Natural killer cell treated with Interleukin-12 subunit alpha and Interleukin-12 subunit beta and Interleukin-15 and Interleukin-18, amount 100 ng/mL, for 72 hours (primary cell): Measurements from ENCODE around the gene GPR137. TPM values are rescaled to one million over a fixed set of nuclear protein-coding genes. Genes with fewer than 3 reads are reported as not detected.
"Not testable (repeated sequence)": the region's sequence is repeated elsewhere in the genome, so short reads cannot be mapped to it uniquely, and the experiment has no call there.

Experiments used
- ATAC-seq, 2 donors: fragments of 150-1000 bp; cut with Tn5 transposase in 1 of 2; sonication (Bioruptor Pico), chemical (Tn5 transposase) in 1 of 2; 2 replicates each; pipeline ENCODE4 v1.10.0; 2021
- DNase-seq: peaks from one replicate; pipeline ENCODE4 v3.0.0; 2022; ENCODE audit warnings: low spot score
- H3K27ac Mint-ChIP-seq, 2 donors: 1 replicate in 1 of 2; 2 replicates in 1 of 2; pipeline ENCODE4 v1.8.0; 2022; ENCODE audit warnings: mixed read lengths in 2 of 2, mild to moderate bottlenecking in 1 of 2, moderate library complexity in 1 of 2
- H3K27me3 Mint-ChIP-seq, 2 donors: 1 replicate in 1 of 2; 2 replicates in 1 of 2; pipeline ENCODE4 v1.8.0; 2022; ENCODE audit warnings: mixed read lengths in 2 of 2
- H3K36me3 Mint-ChIP-seq: one replicate; pipeline ENCODE4 v1.8.0; 2022; ENCODE audit warnings: mixed read lengths
- H3K4me1 Mint-ChIP-seq, 2 donors: 1 replicate in 1 of 2; 2 replicates in 1 of 2; pipeline ENCODE4 v1.8.0; 2022; ENCODE audit warnings: low read depth in 2 of 2, mixed read lengths in 2 of 2, mild to moderate bottlenecking in 1 of 2
- H3K4me3 Mint-ChIP-seq: one replicate; pipeline ENCODE4 v1.8.0; 2022; ENCODE audit warnings: mixed read lengths
- H3K9me3 Mint-ChIP-seq: 2 replicates; pipeline ENCODE4 v1.8.0; 2022; ENCODE audit warnings: mixed read lengths
- total RNA-seq, 2 donors: library from RNA; stranded (reverse); gene quantifications; one replicate each; pipeline ENCODE4 v1.2.3, GENCODE V29; 2022

Gene GPR137
- total RNA-seq, 2 donors from 2014 or later = 40.9 to 62.7 TPM

DNA sequence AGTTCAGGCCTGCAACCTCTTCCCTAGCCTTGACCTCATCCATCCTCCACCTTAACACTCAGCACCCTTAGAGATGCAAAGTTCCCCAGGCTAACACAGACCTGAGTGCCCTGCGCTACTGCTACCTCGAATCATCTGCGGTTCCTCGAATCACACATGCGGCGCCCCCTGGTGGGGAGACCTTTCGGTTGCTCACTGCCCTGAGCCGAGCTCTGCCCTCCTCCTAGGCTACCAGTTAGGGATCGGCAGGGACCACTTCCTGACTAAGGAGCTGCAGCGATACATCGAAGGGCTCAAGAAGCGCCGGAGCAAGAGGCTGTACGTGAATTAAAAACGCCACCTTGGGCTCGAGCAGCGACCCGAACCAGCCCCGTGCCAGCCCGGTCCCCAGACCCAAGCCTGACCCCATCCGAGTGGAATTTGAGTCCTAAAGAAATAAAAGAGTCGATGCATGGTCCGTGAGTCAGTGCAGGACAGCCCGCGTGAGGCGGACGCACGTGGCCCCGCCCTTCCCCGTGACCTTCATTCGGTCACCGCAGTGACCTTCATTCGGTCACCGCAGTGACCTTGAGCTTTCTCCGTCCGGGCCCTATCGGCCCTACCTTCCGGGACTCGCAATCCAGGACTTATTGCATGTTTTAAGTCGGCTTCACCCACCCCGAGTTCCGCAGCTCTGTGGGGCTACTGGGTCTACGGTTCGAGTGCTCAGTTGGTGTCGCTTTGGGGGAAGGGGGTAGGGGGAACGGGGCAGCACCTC is 18.8 kb downstream of the GPR137 start:
- Mint-ChIP-seq H3K9me3 (no peaks in the 10 kb centered on the region), H3K4me1 (peaks cover 27 to 35% of the 10 kb centered on the region in 2 donors), H3K27ac (peak overlapping the region; percentile 88 to 93), H3K27me3 (peaks cover 10 to 14% of the 10 kb centered on the region in 2 donors), H3K4me3 (peak overlapping the region; percentile 96), H3K36me3 (peaks cover 5% of the 10 kb centered on the region)
- peak; percentile 92 for DNase-seq
- ATAC-seq = peak; percentile 46 to 52

DNA sequence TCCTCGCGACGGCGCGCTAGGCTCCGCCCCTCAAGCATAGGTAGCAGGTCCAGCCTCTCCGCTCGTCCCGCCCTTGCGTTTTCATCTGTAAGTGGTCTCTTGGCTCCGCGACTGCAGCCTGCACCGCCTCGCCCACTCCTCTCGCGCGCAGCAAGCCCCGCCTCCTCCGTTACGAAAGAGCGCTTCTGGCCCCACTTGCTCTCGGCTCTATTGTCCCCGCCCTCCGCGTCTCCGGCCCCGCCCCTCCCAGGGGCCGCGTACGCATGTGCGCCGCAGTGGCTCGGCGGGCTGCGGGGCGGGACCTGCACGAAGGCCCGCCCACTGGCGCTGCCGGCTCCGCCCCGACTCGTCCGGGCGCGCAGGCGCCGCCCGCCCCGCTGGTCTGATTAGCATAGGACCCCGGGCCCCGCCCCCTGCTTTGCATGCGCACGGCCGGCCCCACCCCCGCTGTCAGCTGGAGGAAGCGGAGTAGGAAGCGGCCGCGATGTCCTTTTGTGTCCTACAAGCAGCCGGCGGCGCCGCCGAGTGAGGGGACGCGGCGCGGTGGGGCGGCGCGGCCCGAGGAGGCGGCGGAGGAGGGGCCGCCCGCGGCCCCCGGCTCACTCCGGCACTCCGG is 19.5 kb downstream of the GPR137 start, which contains the start of gene ESRRA:
Gene ESRRA, plus strand, starts transcription at position 450 of the 616 bp plus-strand sequence. CDS start 1,656 bp downstream, outside the sequence.
- peak; percentile 89 to 93 for ATAC-seq
- Mint-ChIP-seq H3K27ac (peak within 1 kb of the TSS; percentile 88 to 94), H3K27me3 (peaks cover 7 to 8% of the 10 kb centered on the region in 2 donors), H3K4me1 (peaks cover 23 to 31% of the 10 kb centered on the region in 2 donors), H3K36me3 (peaks cover 5% of the 10 kb centered on the region), H3K4me3 (peak within 1 kb of the TSS; percentile 99), H3K9me3 (no peaks in the 10 kb centered on the region)
- peak; percentile 100 for DNase-seq

DNA sequence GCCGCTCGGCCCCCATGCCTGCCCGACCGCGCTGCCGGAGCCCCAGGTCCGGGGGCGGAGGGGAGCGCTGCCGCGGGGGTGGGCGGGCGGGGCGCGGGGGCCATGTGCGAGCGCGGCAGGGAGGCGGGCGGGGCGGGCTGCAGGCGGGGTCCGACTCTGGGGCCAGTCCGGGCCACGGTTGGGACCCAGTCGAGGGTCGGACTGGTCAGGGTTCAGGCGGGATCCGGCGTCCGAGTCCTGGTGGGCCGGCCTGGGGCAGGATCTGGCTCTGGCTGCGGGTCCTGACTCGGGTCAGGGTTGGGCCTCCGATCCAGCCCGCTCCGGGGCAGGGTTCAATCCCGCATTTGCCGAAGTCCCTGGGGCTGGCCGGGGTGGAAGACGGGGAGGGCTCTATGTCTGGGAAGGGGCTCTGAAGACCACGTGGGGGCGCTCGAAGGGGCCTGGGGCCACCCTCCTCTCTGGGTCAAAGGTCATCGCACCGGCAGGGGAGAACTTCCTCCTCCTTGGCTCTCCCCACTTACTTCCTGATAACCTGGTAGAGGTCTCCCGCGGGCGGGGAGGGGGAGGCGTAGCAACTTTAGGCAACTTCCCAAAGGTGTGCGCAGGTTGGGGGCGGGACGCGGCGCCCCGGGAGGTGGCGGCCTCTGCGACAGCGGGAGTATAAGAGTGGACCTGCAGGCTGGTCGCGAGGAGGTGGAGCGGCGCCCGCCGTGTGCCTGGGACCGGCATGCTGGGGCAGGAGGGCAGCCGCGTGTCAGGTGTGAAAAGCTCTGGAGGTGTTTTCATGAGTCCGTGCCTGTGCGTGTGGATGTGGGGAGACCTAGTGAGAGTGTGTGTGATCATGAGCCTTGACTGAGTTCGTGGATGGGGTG is 20.3 kb downstream of the GPR137 start:
- H3K27ac Mint-ChIP-seq = peak overlapping the region; percentile 84 to 94
- H3K4me3 Mint-ChIP-seq = peak overlapping the region; percentile 99
- peaks cover 20 to 25% of the 10 kb centered on the region in 2 donors for H3K4me1 Mint-ChIP-seq
- H3K27me3 Mint-ChIP-seq = peaks cover under 1 to 1% of the 10 kb centered on the region in 2 donors
- H3K36me3 Mint-ChIP-seq = peaks cover 5% of the 10 kb centered on the region
- DNase-seq (peak; percentile 83), ATAC-seq (peak; percentile 21 to 33)
- H3K9me3 Mint-ChIP-seq = no peaks in the 10 kb centered on the region

- Mint-ChIP-seq H3K9me3 (no peaks in the 10 kb centered on the region), H3K27ac (peak overlapping the region; percentile 84 to 94), H3K4me3 (peak overlapping the region; percentile 99), H3K4me1 (peaks cover 19 to 24% of the 10 kb centered on the region in 2 donors), H3K27me3 (no peaks in the 10 kb centered on the region), H3K36me3 (peaks cover 5% of the 10 kb centered on the region)
- no peak for DNase-seq
- no peak for ATAC-seq
Observed at GRCh38 chr11:64306563-64306875, 20.9 kb downstream of the GPR137 start.

- DNase-seq (no peak), ATAC-seq (no peak)
- peak overlapping the region; percentile 37 for H3K4me3 Mint-ChIP-seq
- peak overlapping the region; percentile 85 to 94 for H3K27ac Mint-ChIP-seq
- H3K36me3 Mint-ChIP-seq = peaks cover 5% of the 10 kb centered on the region
- H3K9me3 Mint-ChIP-seq = no peaks in the 10 kb centered on the region
- peaks cover 19 to 24% of the 10 kb centered on the region in 2 donors for H3K4me1 Mint-ChIP-seq
- H3K27me3 Mint-ChIP-seq = no peaks in the 10 kb centered on the region
Observed at GRCh38 chr11:64306876-64307622, 21.4 kb downstream of the GPR137 start.

DNA sequence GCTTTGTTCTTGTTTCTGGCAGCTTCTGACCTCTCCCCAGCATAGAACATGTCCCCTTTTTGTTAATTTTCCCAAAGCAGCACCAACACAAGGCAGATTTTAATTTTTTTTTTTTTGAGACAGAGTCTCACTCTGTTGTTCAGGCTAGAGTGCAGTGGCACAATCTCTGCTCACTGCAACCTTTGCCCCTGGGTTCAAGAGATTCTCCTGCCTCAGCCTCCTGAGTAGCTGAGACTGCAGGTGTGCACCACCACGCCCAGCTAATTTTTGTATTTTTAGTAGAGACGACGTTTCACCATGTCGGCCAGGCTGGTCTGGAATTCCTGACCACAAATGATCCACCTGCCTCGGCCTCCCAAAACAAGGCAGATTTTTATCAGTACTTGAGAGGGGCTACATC is 22.1 kb downstream of the GPR137 start:
- Mint-ChIP-seq H3K27ac (peak overlapping the region in 1 of 2 donors; percentile 85), H3K4me3 (peak overlapping the region; percentile 37), H3K4me1 (peaks cover 25 to 30% of the 10 kb centered on the region in 2 donors)
- H3K27me3 Mint-ChIP-seq, H3K36me3 Mint-ChIP-seq, ATAC-seq, H3K9me3 Mint-ChIP-seq, DNase-seq: not testable (repeated sequence)

DNA sequence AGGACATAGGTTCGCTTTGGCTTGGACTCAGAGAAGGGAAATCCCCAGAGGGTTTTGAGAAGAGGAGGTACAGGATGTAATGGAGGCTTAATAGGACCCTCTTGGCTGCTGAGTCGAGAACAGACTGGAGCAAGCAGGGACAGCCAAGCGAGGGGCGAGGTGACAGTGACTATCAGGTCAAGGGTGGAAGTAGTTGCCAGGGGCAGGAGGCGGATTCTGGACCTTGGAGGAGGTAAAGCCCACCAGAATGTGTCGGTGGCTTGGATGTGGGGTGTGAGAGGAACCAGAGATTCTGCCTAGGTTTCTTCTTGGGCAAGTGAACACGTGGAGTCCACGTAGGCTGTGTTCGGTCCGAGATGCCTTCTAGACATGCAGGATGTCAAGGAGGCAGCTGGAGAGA is 27.3 kb downstream of the GPR137 start:
- no peak for ATAC-seq

DNA sequence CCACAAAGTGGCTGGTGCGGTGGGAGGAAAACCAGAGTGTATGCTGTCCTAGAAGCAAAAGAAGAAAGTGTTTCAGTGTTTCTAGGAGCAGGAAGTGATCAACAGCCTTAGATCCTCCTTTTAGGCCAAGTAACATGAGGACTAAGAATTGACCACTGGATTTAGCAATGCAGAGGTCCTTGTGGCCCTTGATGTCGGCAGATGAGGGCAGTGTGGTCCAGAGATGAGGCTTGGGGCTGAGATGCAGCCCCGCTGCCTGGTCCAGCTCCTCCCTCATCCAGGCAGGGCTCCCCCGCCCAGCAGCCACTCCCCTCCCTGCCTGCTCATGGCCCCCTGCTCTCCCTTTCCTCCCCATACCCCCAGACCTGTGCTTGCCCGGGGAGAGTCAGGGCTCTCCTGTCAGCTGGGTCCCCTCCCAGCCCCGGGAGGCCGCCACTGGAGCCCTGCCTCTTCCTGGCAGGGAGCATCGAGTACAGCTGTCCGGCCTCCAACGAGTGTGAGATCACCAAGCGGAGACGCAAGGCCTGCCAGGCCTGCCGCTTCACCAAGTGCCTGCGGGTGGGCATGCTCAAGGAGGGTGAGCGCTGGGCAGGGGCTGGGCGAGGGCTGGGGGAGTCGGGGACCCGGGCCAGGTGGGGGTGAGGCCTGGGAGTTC is 28.0 kb downstream of the GPR137 start:
- H3K4me1 Mint-ChIP-seq = peaks cover 31 to 34% of the 10 kb centered on the region in 2 donors
- H3K27me3 Mint-ChIP-seq = no peaks in the 10 kb centered on the region
- no peak for DNase-seq
- H3K36me3 Mint-ChIP-seq = no peaks in the 10 kb centered on the region
- no peak for ATAC-seq
- H3K9me3 Mint-ChIP-seq = no peaks in the 10 kb centered on the region
- H3K27ac Mint-ChIP-seq = peak overlapping the region; percentile 26 to 58
- H3K4me3 Mint-ChIP-seq = no peak overlapping the region

More for the DNA sequence above, 27.3 kb downstream of the GPR137 start:
- H3K27ac Mint-ChIP-seq = peak overlapping the region; percentile 26 to 58
- H3K27me3 Mint-ChIP-seq = no peaks in the 10 kb centered on the region
- no peaks in the 10 kb centered on the region for H3K9me3 Mint-ChIP-seq
- H3K36me3 Mint-ChIP-seq = no peaks in the 10 kb centered on the region
- peaks cover 28 to 30% of the 10 kb centered on the region in 2 donors for H3K4me1 Mint-ChIP-seq
- H3K4me3 Mint-ChIP-seq = peak overlapping the region; percentile 15
- DNase-seq = no peak

GRCh38 chr11:64314146-64314804 is 28.6 kb downstream of the GPR137 start:
- Mint-ChIP-seq H3K27me3 (no peaks in the 10 kb centered on the region), H3K9me3 (no peaks in the 10 kb centered on the region), H3K4me1 (peaks cover 38% of the 10 kb centered on the region in 2 donors), H3K27ac (no peak overlapping the region), H3K36me3 (no peaks in the 10 kb centered on the region), H3K4me3 (no peak overlapping the region)
- no peak for ATAC-seq
- DNase-seq = no peak

GRCh38 chr11:64314805-64315561 is 29.3 kb downstream of the GPR137 start:
- Mint-ChIP-seq H3K4me3 (peak overlapping the region; percentile 10), H3K27ac (no peak overlapping the region)

GRCh38 chr11:64315667-64316526 is 30.2 kb downstream of the GPR137 start:
- peak overlapping the region; percentile 93 to 97 for H3K27ac Mint-ChIP-seq
- H3K4me1 Mint-ChIP-seq = peaks cover 48 to 49% of the 10 kb centered on the region in 2 donors
- not testable (repeated sequence) for H3K36me3 Mint-ChIP-seq, H3K27me3 Mint-ChIP-seq, ATAC-seq, DNase-seq, H3K9me3 Mint-ChIP-seq
- H3K4me3 Mint-ChIP-seq = peak overlapping the region; percentile 89

More at GRCh38 chr11:64314805-64315561, 29.3 kb downstream of the GPR137 start:
- H3K9me3 Mint-ChIP-seq = no peaks in the 10 kb centered on the region
- DNase-seq (no peak), ATAC-seq (no peak)
- H3K4me1 Mint-ChIP-seq = peaks cover 41 to 45% of the 10 kb centered on the region in 2 donors
- no peaks in the 10 kb centered on the region for H3K36me3 Mint-ChIP-seq
- H3K27me3 Mint-ChIP-seq = no peaks in the 10 kb centered on the region
